HG03558 (cell line): ENCODE data around the gene PRKCE.
"Not testable (repeated sequence)": the region's sequence is repeated elsewhere in the genome, so short reads cannot be mapped to it uniquely, and the experiment has no call there.

Experiments
- ATAC-seq: cut with Tn5 transposase; IDR thresholded peaks from one replicate; pipeline ENCODE4 v1.9.1; 2021; ENCODE audit warnings: moderate number of reproducible peaks; ENCODE audit not compliant: unreplicated experiment; ENCODE audit errors: extremely low read depth

PRKCE gene

DNA sequence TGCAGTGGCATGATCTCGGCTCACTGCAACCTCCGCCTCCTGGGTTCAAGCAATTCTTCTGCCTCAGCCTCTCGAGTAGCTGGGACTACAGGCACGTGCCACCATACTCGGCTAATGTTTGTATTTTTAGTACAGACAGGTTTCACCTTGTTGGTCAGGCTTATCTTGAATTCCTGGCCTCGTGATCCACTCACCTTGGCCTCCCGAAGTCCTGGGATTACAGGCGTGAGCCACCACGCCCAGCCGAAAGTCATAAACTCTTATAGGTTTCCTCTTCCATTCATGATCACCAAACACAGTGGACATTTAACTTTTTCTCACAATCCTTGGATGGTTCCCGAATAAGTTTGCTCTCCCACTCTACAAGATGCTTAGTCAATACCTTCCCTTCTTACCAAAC is 552.2 kb downstream of the PRKCE start:
- ATAC-seq = not testable (repeated sequence)

- ATAC-seq = no peak
Measured at GRCh38 chr2:46207591-46207990, 556.1 kb downstream of the PRKCE start.

DNA sequence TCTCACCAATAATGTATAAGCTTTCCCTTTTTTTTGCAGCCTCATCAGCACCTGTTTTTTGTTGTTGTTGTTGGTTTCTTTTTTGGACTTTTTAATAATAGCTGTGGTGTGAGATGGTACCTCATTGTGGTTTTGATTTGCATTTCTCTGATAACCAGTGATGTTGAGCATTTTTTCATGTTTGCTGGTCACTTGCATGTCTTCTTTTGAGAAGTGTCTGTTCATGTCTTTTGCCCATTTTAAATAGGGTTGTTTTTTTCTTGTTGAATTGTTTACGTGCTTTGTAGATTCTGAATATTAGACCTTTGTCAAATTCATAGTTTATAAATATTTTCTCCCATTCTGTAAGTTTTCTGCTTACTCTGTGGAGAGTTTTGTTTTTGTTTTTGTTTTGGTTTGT is 557.3 kb downstream of the PRKCE start:
- no peak for ATAC-seq

- no peak for ATAC-seq
Measured at GRCh38 chr2:46210063-46210462, 558.6 kb downstream of the PRKCE start.

- no peak for ATAC-seq
Measured at GRCh38 chr2:46211461-46211860, 560.0 kb downstream of the PRKCE start.

DNA sequence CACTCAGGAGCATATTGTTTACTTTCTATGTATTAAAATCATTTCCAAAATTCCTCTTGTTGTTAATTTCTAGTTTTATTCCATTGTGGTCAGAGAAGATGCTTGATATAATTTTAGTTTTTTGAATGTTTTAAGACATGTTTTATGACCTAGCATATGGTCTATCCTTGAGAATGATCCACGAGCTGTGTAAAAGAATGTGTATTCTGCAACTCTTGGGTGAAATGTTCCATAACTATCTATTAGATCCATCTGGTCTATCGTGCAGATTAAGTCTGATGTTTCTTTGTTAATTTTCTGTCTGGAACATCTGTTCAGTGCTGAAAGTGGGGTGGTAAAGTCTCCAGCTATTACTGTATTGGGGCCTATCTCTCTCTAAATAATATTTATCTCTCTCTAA is 562.4 kb downstream of the PRKCE start:
- ATAC-seq = no peak

- ATAC-seq = no peak
Measured at GRCh38 chr2:46216213-46216612, 564.7 kb downstream of the PRKCE start.

DNA sequence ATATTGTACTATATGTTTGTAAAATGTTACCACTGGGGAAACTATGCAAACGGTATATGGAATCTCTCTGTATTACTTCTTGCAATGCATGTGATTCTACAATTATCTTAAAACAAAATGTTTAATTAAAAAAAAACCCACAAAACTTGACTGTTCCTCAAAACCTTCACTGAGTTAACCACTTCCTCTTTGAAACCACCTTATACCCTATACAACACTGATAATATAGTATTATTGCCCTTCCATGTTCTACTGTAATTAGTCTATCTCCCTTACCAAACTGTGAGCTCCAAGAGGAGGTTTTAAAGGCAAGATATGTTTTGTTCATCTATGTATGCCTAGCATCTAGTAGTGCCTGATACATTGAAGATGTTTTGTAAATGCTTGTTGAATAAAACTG is 572.0 kb downstream of the PRKCE start:
- ATAC-seq = not testable (repeated sequence)

GRCh38 chr2:46225150-46225625 is 573.7 kb downstream of the PRKCE start:
- no peak for ATAC-seq

GRCh38 chr2:46225730-46226129 is 574.3 kb downstream of the PRKCE start:
- no peak for ATAC-seq

- ATAC-seq = no peak
Measured at GRCh38 chr2:46226620-46227019, 575.1 kb downstream of the PRKCE start.

- ATAC-seq = no peak
Measured at GRCh38 chr2:46227022-46227421, 575.5 kb downstream of the PRKCE start.

- no peak for ATAC-seq
Measured at GRCh38 chr2:46227674-46228289, 576.3 kb downstream of the PRKCE start.

- peak; percentile 43 for ATAC-seq
Measured at GRCh38 chr2:46229134-46230063, 577.9 kb downstream of the PRKCE start.

DNA sequence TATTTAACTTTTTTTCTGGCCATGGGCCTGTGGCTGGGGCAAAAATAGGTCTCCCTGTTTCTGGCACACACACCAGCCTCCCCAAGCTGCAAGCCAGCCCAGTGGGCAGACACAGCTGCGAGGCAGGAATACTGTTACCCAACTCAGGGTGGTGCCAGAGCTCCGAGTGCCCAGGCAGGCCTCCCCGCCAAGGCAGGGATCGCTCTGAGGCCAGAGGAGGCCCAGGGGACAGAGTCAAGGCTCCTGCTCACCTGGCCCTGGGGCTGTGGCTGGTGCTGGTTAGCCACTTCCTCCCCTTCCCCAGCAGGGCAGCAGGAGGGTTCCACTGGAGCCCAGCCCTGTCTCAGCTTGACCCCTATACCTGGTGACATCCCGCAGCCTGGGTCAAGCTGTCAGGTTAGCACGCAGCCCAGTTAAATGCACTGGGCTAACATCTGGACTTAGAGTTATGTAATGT is 578.7 kb downstream of the PRKCE start:
- ATAC-seq = no peak

DNA sequence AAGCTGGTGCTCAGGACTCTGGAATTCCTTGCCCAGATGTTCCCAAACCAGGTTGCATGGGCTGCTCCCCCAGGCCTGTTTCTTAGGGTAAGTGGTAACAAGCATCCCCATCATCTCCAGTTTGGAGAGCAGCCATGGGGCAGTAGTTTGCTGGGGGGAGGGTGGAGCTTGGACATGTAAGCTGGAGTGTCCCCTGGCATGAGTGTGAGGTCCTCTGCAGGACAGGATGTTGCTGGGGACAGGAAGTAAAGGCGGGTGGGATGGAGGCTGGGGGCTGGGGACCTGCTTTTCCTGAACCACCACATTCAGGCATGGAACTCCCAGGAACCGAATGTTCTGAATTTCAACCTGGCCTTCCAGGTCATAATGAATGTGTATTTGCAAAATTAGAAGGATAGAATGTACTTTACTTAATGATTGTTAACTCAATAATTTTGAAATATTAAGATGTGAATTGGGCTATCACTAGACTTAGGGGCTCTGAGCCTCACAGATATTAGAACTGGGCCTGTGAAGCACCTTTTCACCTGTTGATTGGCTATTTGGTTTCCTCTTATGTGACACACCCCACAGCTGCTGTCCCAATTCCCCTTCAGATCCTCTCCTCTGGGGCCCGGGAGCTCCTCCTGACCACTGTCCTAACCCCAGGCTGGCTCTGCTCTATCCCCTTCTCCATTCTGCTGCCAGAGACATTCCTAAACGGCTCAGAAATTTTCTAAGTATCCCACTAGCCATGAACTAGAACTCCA is 579.4 kb downstream of the PRKCE start:
- ATAC-seq = no peak

DNA sequence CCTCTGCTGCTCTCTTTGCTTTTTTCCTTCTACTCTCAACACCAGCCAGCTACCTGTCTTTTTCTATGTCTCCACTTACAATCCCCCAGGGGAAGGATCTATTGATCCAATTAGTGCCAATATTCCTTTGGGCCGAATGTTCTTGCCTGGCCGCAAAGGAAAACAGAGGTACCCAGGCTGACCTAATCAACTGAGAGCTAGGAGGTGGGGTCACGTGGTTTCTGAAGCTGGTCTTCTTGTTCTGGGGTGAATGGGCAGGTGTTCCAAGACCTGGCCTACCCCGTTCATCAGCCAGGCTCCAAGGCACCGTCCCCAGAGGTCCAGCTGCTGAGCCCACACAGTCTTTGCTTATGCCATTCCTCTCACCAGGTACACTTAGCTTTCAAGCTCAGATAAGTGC is 580.2 kb downstream of the PRKCE start:
- ATAC-seq = no peak

DNA sequence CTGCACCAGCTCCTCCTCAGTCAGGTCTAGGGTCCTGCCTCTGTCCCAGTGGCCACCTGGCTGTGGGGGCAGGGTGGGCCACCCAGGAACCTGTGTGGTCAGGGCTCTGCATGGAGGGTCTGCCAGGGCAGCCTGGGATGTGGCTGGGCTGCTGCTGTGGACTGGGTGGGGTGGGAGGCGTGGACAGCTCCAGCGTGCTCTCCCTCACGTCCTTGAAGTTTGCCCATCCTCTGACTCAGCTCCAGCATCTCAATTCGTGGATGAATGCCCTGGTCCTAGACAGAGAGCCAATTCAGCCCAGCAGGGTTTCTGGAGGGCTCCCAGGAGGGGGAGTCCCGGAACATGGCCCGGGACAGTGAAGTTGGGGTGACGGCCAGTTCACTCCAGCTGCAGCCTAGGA is 581.4 kb downstream of the PRKCE start:
- ATAC-seq = no peak

DNA sequence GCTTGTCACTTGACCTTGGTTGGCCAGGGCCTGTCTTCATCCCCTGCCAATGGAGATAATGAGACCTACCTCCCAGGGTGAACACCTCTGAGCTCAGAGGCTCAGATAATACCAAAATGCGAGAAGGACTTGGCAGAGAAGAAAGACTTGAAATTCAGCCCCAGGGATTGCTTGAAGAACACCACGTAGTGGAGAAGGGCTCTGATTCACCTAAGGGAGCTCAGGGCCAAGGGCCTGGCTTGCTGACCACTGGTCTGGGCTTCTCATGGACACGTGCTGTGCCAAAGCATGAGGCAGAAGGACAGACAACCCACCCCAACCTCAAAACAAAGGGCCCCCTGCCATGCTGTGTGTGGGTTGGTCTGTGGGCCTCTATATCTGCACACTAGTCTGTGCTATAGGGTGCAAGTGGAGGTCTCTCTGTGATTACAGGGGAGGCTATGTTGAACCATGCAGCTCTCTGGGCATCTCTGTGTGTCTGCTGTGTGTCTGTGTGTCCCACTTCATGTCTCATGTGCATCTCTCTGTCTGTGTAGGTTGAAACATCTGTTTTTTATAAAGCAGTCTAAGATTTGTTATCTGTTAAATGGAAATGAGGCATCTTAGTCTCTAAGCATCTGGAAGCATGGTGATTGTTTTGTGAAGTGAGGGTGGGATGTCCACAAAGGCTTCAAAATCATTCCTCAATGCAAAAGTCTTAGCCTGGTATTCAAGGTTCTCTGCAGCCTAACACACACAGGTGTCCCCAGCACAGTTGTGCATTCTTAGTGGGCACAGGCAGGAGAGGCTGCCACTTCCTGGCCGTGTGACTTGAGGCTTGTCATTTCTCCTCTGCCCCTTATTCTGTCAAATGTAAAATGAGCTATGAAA is 584.8 kb downstream of the PRKCE start:
- no peak for ATAC-seq
